GM19467 (cell line): ENCODE results near the gene SLC17A9.

Source experiments
- ATAC-seq: cut with Tn5 transposase; IDR thresholded peaks from one replicate; pipeline ENCODE4 v1.9.1; 2021; ENCODE audit warnings: mild to moderate bottlenecking, moderate library complexity; ENCODE audit not compliant: unreplicated experiment

SLC17A9 gene

GRCh38 chr20:62980380-62980960, 28.0 kb downstream of the SLC17A9 start:
- ATAC-seq: no peak

GRCh38 chr20:62980970-62981369, 28.5 kb downstream of the SLC17A9 start:
- ATAC-seq: no peak

GRCh38 chr20:62982124-62983075, 29.9 kb downstream of the SLC17A9 start:
- ATAC-seq: no peak

- ATAC-seq: no peak
Observed at GRCh38 chr20:62983210-62983609, 30.7 kb downstream of the SLC17A9 start.

- no peak for ATAC-seq
Observed at GRCh38 chr20:62984666-62985443, 32.3 kb downstream of the SLC17A9 start.

- ATAC-seq: no peak
Observed at GRCh38 chr20:62985444-62985778, 32.9 kb downstream of the SLC17A9 start.

GRCh38 chr20:62986257-62986800, 33.8 kb downstream of the SLC17A9 start:
- no peak for ATAC-seq

GRCh38 chr20:62987114-62987513, 34.6 kb downstream of the SLC17A9 start:
- ATAC-seq: no peak

GRCh38 chr20:62989201-62989601, 36.7 kb downstream of the SLC17A9 start:
- no peak for ATAC-seq

- no peak for ATAC-seq
Observed at GRCh38 chr20:62990306-62990825, 37.9 kb downstream of the SLC17A9 start.

GRCh38 chr20:62991196-62991807, 38.8 kb downstream of the SLC17A9 start:
- ATAC-seq: no peak

GRCh38 chr20:62991863-62992262, 39.4 kb downstream of the SLC17A9 start:
- no peak for ATAC-seq

- no peak for ATAC-seq
Observed at GRCh38 chr20:62993856-62994494, 41.5 kb downstream of the SLC17A9 start.

GRCh38 chr20:62994869-62995281, 42.4 kb downstream of the SLC17A9 start:
- no peak for ATAC-seq

GRCh38 chr20:62995481-62995880, 43.0 kb downstream of the SLC17A9 start:
- no peak for ATAC-seq

- ATAC-seq: no peak
Observed at GRCh38 chr20:62995898-62996595, 43.5 kb downstream of the SLC17A9 start.

GRCh38 chr20:62996596-62996982, 44.1 kb downstream of the SLC17A9 start:
- no peak for ATAC-seq

GRCh38 chr20:62997417-62998035, 45.0 kb downstream of the SLC17A9 start:
- no peak for ATAC-seq

GRCh38 chr20:62998449-62998848, 45.9 kb downstream of the SLC17A9 start:
- ATAC-seq: no peak
